ENCODE measurements around the gene DGAT2L6. TPM values are rescaled to one million over a fixed set of nuclear protein-coding genes. Genes with fewer than 3 reads are reported as not detected.

The DGAT2L6 gene, protein sequence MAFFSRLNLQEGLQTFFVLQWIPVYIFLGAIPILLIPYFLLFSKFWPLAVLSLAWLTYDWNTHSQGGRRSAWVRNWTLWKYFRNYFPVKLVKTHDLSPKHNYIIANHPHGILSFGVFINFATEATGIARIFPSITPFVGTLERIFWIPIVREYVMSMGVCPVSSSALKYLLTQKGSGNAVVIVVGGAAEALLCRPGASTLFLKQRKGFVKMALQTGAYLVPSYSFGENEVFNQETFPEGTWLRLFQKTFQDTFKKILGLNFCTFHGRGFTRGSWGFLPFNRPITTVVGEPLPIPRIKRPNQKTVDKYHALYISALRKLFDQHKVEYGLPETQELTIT
- total RNA-seq = not detected in 2 replicates

DNA sequence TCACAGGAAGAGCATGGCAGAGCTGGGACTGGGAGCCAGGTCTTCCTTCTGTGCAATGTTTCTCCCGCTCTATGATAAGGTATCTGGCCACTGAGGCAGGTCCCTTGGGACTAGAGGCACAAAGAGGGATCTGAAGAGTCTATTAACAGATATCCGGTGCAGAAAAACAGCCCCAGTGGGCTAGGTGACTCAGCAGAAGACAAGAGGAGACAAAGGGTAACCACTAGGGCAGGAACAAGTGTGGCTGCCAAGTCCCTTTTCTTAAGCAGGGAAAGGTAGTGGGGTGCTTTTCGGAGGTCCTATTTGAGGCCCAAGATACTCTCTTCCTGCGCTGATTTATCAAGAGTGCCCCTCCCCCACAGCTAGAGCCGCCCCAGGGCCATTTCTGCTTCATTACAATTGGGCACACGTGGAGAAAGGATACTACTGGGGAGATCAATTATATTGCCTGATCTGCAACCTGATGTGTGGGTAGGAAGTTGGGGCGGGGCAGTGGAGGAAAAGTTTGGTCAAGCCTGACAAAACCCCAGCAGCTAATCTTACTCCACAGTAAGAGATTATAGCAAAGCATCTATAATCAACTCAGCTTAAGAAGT lies at the start of gene DGAT2L6:
Gene DGAT2L6 (plus strand): TSS at position 546 of the 596 bp plus-strand sequence. CDS start 100 bp downstream, outside the sequence.
- DNase-seq (ENCODE audit: low read depth) = no peak

DNA sequence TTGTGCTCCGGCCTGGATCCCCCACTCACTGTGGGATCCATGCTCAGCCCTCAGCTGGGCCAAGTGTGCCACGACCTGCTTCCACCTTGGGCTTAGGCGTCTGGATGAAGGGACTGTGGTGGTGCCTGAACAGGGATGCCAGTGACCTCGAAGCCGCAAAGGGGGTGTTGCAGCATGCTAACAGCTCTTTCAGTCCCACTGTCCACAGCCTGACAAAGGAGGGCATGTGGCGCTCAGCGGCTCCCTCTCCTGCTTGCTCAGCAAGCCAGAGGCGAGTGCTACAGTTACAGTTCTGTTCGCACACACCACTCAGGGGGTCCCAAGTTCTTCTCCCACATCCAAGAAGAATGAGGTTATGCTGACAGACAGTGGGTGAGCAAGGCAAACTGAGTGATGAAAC lies 49.2 kb upstream of the DGAT2L6 start:
- no peak for DNase-seq (ENCODE audit: low read depth)

DNA sequence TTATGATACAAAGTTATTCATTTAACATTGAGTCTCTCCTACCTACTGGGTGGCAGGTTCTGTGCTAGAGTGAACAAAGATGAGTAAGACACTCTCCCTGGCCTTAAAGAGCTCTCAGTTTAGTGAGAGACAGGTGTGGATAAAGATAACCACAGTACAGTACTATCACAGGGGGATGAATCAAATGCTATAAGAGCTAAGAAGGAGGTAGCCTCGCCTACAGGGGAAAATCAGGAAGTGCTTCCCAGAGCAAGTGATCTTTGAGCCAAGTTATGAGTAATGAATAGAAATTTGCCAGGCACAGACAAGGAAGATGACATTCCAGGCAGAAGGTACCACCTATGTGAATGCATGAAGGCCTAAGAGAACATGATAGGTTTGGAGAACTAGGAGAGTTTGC lies 47.5 kb upstream of the DGAT2L6 start:
- peak; percentile 8 for DNase-seq (ENCODE audit: low read depth)

DNA sequence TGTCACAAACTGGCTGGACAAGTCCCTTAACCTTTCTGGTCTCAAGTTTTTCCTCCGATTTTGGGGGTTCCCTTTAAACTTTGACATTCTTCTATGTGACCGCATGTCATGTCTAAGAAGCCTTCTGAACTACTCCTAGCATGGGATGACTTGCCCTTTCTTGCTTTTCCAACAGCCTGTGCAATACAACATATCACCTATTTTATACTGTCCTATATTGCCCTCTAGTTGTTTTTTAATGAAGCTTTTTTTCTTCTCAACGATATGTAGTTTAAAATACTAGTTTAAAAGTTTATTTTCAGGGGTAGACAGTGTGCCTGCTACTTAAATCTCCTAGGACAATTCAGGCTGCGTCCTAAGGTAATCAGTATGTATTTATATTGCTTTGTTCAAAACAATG lies 45.1 kb upstream of the DGAT2L6 start:
- peak; percentile 0 for DNase-seq (ENCODE audit: low read depth)

DNA sequence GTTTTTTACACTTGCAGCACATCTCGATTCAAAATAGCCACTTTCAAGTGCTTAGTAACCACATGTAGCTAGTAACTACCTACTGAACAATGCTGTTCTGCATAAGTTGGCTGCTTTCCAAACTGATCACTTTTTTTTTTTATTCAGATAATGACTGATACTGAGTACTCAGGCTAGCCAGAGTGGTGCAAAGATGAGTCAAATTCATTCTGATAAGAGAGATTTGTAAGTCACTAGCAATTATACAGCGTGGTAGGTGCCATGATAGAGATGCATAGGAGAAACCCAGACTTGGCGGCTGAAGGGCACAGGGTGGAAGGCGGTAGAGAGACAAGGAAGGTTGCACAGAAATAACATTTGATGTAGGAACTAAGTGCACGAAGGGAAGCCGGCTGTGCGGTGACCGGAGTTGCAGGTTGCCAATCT lies 44.4 kb upstream of the DGAT2L6 start:
- peak; percentile 10 for DNase-seq (ENCODE audit: low read depth)

DNA sequence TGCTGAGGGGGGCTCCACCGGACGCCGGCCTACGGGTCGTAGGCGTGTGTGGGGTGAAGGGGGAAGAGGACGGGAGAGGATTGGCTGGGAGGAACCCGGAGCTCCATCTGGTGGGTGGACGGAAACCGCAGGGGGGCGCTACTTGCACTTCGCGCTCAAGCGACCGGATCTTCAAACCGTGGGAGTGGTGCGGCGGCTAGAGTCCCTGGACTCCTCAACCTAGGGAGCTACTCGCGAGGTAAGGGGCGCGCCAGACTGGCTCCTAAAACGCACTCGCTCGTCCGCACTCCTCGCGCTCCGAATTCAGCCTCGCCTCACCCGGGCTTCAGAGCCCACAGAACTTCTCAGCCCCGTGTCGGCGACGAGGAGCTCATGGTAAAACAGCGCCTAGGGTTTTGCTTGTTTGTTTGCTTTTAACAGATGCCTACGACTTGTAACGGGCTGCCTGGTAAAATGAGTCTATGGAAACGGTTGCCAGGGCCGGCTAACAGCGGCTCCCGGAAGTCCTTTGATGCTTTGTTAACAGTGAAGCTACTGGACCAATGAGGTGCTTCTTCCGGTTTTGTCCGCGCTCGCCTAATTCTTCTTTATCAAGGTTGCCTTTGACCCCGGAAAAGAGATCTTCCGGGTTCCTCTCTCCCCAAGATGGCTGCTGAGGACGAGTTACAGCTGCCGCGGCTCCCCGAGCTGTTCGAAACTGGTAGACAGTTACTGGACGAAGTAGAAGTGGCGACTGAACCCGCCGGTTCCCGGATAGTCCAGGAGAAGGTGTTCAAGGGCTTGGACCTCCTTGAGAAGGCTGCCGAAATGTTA lies 43.8 kb upstream of the DGAT2L6 start, which contains the start of gene IGBP1:
Gene IGBP1 (plus strand): TSS at position 145 of the 813 bp plus-strand sequence. CDS start 501 bp downstream, at position 646.
- peak; percentile 84 for DNase-seq (ENCODE audit: low read depth)

DNA sequence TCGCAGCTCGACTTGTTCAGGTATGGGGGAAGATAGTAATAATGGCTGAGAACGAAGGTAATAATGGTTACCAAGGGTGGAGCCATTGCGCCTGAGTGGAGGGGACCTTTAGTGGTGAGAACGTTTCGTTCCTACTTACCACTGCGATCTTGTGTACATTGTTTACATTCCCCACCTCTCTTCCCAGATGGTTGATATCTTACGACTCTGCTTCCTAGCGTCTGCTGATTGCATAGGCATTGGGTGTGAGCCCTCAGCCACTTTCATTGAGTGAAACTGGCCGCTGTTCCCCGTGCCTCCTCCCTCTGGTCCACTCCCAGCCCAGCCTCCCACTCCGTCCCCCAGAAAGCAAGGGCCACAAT lies 43.2 kb upstream of the DGAT2L6 start:
- peak; percentile 2 for DNase-seq (ENCODE audit: low read depth)

DNA sequence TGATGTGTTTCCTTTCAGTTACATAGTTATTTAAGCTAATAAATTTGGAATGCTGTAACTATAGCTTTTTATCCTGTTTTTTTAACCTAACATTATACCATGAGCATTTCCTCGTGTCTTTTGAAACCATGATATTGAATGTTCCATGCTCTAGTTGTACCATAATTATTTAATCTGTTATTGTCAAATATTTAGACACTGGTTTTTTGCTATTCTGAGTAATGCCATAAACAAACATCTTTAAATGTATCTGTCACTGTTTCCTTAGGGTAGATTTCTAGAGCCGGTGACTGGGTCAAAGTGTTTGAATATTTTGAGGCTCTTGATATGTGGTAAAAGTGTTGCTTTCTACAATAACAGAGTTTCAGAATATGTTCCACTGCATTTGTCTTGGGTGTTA lies 38.7 kb upstream of the DGAT2L6 start:
- no peak for DNase-seq (ENCODE audit: low read depth)

DNA sequence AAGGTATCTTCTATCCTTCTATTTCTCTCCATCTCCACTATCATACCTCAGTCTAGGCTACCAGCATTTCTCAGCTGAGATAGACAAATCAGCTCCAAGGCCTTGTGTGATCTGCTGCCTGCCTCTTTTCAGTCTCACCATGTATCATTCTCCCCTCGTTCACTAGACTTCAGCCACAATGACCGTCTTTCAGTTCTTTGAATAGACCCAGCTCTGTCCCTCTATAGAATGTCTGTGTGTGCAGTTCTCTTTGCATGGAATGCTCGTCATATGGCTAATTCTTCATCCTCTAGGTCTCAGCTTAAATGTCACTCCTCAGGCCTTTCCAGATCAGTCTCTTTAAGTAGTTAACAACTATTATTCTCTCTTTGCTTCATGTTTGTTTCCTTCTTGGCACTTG lies 37.5 kb upstream of the DGAT2L6 start:
- no peak for DNase-seq (ENCODE audit: low read depth)

DNA sequence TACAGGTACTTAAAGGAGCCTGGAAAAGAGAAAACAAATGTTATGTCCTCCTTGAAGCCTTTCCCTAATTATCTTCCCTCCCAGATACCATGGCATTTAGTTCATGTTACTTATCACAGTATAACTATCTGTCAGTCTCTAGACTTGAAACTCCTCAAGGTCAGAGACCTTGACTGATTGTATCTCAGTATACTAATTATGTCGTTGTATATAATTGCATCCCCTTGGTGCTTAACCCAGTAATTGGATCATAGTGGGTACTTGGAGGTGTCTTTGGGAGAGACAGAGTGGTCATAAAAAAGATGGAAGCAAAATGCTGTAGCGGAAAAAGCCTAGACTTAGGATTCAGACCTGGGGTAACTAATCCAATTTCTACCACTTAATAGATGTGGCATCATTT lies 35.9 kb upstream of the DGAT2L6 start:
- no peak for DNase-seq (ENCODE audit: low read depth)

DNA sequence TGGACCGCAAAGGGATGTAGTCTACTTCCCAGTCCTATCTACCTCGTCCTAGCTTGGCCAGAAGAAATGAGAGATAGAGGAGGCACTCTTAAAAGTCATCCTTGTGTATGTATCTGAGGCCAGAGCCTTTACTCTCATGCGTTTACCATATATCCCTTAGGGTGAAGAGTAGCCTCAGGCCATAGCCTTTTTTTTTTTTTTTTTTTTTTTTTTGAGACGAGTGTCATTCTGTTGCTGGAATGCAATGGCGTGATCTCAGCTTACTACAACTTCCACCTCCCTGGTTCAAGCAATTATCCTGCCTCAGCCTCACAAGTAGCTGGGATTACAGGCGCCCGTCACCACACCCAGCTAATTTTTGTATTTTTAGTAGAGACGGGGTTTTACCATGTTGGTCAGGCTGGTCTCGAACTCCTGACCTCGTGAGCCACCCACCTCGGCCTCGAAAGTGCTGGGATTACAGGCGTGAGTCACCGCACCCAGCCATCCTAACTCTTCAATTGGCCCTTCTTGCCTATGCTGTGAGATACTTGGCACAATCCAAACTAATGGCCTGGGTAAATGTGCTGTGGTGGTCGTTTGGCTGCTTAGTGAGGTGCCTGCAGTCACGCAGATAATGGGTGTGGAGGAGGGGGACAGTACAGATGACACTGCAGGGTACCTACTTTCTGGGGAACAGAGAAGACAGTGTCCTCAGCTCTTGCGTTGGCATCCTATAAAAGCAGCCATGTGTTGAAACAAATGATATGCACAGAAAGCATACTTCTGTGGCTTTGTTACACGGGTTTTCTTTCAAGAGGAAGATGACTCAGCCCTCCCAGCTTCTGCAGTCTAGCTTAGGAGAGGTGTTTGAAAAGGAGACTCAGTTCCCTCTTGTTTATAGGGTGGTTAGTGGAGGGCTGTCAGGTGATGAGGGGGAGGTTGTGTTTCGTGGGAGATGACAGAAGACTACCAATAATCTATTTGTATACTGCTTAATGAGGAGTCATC lies 10.4 kb upstream of the DGAT2L6 start:
- DNase-seq (ENCODE audit: low read depth) = peak; percentile 45

DNA sequence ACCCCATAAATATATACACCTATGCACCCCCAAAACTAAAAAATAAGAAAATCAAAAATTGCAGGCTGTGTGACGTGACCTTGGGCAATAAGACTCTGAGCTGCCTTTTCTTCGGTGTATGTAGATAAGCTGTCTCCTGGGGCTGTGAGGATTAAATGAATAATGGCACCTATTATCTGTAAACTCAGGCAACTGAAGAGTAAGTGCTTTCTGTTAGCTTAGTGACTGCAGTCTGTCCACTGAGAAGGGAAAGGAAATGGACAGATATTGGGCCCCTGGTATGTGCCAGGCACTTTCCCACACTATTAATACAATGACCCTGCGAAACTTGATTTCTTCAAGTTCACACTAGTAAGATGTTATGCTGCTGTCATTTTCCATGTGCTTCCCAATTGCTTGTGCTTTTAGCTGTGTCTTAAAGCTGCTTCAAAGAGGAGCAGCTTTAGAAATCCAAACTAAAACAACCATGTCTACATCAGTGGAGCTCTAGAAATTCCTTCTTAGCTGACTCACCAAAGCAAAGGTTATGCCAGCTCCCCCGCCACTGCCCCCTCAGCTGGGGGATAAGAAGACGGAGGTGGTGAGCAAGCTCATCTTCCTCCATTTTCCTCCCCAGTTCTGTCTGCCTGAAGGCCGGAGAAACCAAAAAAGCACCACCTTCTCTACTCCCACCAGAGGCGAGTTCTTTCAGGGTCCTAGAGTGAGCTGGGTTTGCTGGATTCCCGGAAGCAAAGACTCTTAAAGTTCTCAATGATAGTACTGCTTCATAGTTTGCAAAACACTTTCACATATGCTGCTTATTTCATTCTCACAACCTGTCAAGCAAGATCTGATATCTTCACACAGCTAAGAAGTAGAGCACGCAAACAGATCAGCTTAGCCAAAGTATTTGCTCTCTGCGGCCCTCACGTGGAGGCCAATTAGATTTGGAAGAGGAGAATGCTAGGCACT lies 8.8 kb upstream of the DGAT2L6 start:
- DNase-seq (ENCODE audit: low read depth) = peak; percentile 66

DNA sequence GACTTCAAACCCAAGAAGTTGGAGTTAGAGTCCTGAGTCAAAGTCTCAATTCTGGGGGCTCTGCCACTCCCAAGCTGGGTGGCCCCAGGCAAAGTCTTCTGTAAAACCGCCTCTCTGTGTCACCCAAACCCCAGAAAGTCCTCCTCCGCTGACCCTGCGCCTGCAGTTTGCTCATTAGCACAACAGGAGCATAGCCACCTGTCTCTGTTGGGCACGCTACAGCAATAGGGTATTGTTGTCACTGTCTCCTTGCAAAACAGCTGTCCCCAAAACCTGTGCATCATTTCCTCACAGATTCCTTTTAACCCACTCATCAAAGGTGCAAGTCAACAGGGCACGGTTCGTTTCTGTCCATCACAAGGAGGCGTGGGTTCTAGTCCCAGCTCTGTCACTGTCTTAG lies 8.0 kb upstream of the DGAT2L6 start:
- no peak for DNase-seq (ENCODE audit: low read depth)

DNA sequence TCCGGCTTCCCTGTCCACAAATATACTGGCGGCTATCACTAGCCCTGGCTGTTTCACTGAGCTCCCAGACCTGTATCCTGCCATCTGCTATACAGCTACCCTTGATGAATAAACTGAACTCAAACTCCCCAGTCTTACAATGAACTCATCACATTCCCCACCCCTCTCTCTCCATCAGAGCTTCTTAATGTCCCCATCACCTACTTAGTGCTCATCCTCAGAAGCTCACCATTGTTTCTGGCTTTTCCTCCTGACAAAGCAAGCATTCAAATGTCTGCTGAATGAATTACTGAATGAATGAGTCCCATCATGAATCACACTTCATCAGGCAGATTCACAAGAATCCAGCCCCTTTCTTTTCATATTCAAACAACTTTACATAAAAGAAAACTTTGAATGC lies 5.7 kb upstream of the DGAT2L6 start:
- DNase-seq (ENCODE audit: low read depth) = peak; percentile 53

DNA sequence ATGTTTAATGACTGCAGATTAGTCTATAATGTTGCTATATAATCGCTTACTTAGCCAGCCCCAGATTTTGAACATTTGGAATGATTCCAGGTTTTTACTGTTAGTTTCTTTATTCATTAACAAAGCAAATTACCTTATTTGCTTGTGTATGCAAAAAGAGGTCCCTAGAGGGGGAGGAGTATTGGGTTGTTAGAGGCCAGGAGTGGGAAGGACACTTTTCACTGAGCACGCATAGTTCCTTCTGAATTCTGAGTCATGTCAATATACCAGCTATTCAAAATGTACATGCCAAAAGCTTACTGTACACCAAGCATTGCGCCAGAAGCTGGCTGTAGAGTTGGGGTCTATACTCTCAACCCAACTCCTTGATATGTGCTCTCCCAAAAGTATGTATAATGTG lies 5.1 kb upstream of the DGAT2L6 start:
- peak; percentile 61 for DNase-seq (ENCODE audit: low read depth)

DNA sequence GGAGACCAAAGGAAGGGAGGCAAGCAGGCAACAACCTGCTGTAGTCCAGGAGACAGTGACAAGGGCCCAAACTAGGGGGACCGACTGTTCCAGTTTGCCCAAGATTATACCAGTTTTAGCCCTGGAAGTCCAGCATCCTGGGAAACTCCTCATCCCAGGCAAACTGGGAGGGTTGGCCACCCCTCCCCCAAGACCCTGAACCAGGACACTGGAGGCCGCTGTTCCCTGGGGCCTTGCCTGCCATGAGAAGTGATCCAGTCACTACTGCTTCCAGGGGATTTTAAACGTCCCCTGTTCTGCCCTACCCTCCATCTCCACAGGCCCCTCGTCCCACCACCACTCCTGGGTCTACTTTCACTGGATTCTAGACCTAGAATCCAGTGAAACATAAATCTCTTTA lies 4.3 kb upstream of the DGAT2L6 start:
- DNase-seq (ENCODE audit: low read depth) = no peak

DNA sequence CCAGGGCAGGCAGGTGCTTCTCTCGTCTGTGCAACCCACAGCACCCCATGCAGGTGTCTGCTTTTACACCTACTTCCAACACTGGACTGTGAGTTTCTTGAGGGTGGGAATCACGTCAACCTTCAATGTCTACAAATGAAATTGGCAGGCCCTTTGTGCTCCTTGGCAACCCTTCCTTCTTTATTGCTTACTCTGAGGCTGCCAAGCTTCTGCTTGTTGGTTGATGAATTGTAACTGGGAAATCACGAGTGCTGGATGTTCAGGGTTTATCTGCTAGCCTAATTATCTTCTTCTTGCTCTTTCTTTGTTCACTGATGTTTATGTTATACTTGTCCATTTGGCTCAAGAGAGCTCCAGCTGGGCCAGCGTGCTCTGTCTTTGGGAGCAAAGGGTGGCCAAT lies 2.5 kb upstream of the DGAT2L6 start:
- DNase-seq (ENCODE audit: low read depth) = no peak

DNA sequence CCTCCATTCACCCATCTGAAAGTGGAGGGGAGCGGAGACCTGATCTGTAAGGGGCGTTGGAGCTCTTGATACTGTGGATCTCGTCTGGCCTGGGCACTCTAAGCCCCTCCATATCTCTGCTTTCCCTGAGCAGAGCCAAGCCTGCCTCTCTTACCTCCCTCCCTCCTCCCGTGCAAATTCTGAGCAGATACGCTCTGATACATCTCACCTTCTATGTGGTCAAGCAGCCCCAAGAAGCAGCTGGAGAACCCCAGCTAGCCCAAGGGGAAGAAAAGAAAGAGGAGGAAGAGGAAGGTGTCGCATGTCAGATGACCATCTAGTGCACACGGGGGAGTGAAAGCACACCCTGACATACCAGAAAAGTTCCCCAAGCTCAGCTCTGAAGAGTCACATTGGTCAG lies 1.9 kb upstream of the DGAT2L6 start:
- DNase-seq (ENCODE audit: low read depth) = no peak

DNA sequence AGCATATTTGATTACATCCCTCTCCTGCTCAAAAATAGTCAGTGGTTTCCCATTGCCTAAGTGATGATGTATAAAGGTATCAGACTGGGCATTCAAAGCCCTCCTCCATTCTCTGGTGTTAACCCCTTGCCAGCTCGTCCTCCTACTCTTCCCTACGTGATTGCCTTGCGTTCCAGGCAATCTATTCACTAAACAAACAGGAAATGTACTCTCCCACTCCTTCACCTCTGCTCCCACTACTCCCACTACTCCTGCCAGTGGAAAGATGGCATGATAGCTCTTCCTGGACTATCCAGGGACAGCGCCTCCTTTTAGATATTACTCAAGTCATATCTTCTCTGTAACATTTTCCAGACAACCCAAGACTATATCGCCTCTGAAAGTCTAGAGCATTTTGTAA lies 5.8 kb downstream of the DGAT2L6 start:
- no peak for DNase-seq (ENCODE audit: low read depth)

DNA sequence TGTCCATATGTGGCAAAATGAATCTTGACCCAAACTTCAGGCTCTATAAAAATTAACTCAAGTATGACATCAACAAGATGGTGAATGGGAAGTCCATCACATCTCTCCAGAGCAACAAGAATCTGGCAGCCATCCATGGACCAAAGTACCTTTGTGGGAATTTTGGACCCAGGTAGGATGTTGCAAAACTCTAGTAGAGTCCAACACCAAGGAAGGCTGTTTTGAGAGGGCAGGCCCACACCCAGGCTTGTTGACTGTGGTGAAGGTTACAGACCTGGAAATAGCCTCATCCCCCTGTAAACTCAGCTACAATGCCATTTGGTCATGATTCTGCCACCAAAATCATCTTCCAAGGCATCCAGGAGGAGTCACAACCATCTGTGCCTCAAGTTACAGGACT lies 12.9 kb downstream of the DGAT2L6 start:
- no peak for DNase-seq (ENCODE audit: low read depth)

Data from renal cortical epithelial cell (primary cell).